Nephron (organoid): ENCODE measurements around the gene PRR35.

Source experiments
- H3K27ac Mint-ChIP-seq, 3 experiments: 2 replicates each; pipeline ENCODE4 v1.8.0; 2020; ENCODE audit warnings: mixed read lengths in 3 of 3, mild to moderate bottlenecking in 2 of 3, moderate library complexity in 1 of 3
- H3K27me3 Mint-ChIP-seq: 2 replicates; pipeline ENCODE4 v1.8.0; 2021; ENCODE audit warnings: low read depth, mild to moderate bottlenecking, moderate library complexity, mixed read lengths
- H3K36me3 Mint-ChIP-seq: 2 replicates; pipeline ENCODE4 v1.8.0; 2020; ENCODE audit warnings: low read depth, mixed read lengths
- H3K4me1 Mint-ChIP-seq: 2 replicates; pipeline ENCODE4 v1.8.0; 2020; ENCODE audit warnings: mixed read lengths
- H3K4me3 Mint-ChIP-seq, 3 experiments: 2 replicates each; pipeline ENCODE4 v1.8.0; 2020; ENCODE audit warnings: mild to moderate bottlenecking in 3 of 3, mixed read lengths in 3 of 3, moderate library complexity in 2 of 3
- H3K9me3 Mint-ChIP-seq: 2 replicates; pipeline ENCODE4 v1.8.0; 2020; ENCODE audit warnings: mixed read lengths
- TF ChIP-seq, protein P1 (sequence below), 3 experiments: fragments of 200-600 bp; sonication (generic); IDR thresholded peaks; one replicate each; pipeline ENCODE4 v1.5.0; 2021; ENCODE audit warnings: antibody characterized with exemption in 3 of 3; ENCODE audit not compliant: unreplicated experiment in 3 of 3

Gene PRR35

DNA sequence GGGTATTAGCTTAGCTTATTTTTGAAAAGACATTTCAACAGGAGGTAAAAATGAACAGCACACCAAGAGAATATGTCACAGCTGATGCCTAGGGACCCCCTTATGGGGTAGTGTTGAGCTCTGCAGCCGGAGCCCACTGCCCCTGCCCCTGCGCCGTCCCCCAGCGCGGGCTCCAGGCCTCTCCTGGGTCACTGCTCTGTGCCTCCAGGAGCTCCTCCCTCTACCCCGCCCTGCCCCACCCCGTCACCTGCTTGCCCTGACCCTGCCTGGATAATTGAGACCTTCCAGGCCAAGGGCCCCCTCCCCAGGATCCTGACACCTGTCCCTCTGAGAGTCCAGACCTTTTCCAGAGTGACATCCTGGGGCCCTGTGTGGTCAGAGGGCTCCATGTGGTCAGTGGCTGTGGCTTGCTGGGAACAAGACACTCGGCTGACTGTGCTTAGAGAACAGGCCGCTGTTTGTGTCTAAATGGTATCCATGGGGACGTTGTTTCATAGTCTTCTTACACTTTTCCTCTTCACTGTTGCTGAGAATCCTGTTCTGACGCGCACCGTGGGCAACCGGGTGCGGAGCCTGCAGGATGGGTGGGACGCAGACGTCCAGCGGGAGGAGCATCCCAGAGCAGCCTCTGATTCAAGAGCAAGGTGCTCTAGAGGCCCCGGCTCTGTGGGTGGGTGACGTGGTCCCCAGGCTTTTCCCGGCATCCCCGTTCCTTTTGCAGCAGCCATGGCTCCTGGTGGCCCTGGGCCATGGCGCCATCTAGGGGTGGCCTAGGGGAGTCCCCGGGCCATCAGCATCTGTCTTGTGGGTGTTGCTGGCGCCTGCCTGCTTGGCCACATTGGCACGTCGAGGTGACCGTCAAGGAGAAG, 50.6 kb downstream of the PRR35 start:
- peak overlapping the region in 1 of 3 experiments; percentile 57 for H3K27ac Mint-ChIP-seq
- no peak overlapping the region for H3K4me3 Mint-ChIP-seq
- H3K27me3 Mint-ChIP-seq, result no peaks in the 10 kb centered on the region
- TF ChIP-seq, protein P1, sequence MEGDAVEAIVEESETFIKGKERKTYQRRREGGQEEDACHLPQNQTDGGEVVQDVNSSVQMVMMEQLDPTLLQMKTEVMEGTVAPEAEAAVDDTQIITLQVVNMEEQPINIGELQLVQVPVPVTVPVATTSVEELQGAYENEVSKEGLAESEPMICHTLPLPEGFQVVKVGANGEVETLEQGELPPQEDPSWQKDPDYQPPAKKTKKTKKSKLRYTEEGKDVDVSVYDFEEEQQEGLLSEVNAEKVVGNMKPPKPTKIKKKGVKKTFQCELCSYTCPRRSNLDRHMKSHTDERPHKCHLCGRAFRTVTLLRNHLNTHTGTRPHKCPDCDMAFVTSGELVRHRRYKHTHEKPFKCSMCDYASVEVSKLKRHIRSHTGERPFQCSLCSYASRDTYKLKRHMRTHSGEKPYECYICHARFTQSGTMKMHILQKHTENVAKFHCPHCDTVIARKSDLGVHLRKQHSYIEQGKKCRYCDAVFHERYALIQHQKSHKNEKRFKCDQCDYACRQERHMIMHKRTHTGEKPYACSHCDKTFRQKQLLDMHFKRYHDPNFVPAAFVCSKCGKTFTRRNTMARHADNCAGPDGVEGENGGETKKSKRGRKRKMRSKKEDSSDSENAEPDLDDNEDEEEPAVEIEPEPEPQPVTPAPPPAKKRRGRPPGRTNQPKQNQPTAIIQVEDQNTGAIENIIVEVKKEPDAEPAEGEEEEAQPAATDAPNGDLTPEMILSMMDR (IDR thresholded peaks at IDR 0.05; ENCODE audit: unreplicated experiment in 3 of 3), result peak; percentile 29 to 49 (median 45)
- H3K36me3 Mint-ChIP-seq, result peaks cover 28% of the 10 kb centered on the region
- no peaks in the 10 kb centered on the region for H3K4me1 Mint-ChIP-seq
- peaks cover 6% of the 10 kb centered on the region for H3K9me3 Mint-ChIP-seq

DNA sequence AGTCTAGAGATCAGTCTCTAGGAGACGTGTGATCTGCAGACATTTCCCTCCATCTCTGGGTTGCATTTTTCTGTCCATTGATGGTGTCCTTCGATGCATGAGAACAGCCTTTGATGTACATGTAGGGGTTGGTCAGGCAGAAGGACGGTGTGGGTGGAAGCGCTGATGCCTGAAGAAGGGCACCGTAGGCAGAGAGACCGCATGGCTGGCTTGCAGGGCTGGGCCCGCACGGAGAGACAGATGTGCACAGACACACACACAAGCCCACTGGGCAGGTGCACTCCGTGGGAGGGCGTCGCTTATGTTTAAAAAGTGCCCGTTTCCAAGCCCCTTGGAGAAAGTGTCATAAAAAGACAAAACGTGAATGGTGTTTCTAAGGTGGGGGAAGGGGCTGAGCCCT, 54.9 kb downstream of the PRR35 start:
- peaks cover 6% of the 10 kb centered on the region for H3K9me3 Mint-ChIP-seq
- TF ChIP-seq, protein P1 (IDR thresholded peaks at IDR 0.05; ENCODE audit: unreplicated experiment in 3 of 3), result no peak
- no peak overlapping the region for H3K27ac Mint-ChIP-seq
- H3K4me1 Mint-ChIP-seq, result no peaks in the 10 kb centered on the region
- H3K27me3 Mint-ChIP-seq, result no peaks in the 10 kb centered on the region
- H3K36me3 Mint-ChIP-seq, result peaks cover 22% of the 10 kb centered on the region
- no peak overlapping the region for H3K4me3 Mint-ChIP-seq
